Activated T-helper 1 cell treated with Interleukin-2 at 50 U/mL for 16 hours (primary cell): Measurements from ENCODE around the gene SRPK1.
A peak's percentile ranks its signal among the peaks of the same experiment; 100 is the strongest.
"Not testable (repeated sequence)": the region's sequence is repeated elsewhere in the genome, so short reads cannot be mapped to it uniquely, and the experiment has no call there.

ENCODE experiments used
- DNase-seq: peaks from one replicate; pipeline ENCODE4 v3.0.0-alpha.2; 2020; ENCODE audit warnings: low read depth

SRPK1 gene

DNA sequence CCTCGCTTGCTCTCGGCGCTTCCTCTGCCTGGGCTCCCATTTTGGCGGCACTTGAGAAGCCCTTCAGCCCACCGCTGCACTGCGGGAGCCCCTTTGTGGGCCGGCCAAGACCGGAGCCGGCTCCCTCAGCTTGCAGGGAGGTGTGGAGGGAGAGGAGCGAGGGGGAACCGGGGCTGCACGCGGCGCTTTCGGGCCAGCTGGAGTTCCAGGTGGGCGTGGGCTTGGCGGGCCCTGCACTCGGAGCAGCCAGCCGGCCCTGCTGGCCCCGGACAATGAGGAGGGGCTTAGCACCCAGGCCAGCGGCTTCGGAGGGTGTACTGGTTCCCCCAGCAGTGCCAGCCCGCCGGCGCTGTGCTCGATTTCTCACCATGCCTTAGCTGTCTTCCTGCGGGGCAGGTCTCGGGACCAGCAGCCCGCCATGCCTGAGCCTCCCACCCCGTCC is 10.2 kb upstream of the SRPK1 start:
- DNase-seq, result no peak

DNA sequence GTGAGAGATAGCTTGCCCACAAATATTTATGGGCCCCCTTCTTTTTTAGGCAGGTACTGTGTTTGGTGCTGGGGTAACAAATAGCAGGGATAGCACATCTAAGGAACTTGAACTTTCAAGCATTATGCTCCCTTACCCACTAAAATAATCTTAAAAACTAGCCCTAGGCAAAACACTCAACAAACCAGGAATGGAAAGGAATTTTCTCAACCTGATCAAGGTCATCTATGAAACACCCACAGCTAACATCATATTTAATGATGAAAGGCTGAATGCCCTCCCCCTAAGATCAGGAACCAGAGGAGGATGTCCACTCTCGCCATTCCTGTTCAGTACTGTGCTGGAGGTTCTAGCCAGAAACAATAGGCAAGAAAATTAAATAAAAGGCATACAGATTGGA is 8.7 kb upstream of the SRPK1 start:
- DNase-seq, result no peak

DNA sequence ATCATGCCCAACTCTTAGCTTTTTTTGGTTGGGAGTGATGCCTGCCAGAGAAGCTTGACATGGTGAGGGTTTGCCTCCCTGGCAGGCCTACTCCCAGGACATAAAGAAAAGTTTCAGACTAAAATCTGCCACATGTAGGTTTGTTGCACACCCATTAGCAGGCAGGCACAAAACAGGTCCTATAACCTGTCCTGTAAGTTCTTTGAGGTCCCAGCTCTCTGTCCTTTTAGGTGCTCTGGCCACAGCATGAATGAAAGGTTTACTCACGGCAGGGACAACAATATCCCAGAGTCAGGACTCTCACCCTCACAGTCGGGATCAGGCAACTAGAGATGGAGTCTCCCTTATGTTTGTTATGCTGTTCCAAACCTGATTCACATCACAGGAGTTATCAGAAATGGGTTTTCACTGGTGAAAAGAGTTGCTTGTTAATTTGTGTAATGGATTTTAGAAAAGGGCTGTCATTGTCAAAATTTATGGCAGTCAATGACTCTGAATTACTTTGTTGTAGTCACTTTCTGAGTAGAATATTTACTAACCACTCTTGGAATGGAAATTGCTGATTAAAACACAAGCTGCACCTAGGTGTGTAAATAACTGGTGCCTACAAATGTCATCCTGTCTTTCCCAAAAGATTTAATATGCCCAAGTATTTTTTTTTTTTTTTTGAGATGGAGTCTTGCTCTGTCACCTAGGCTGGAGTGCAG is 5.8 kb upstream of the SRPK1 start:
- DNase-seq, result no peak

DNA sequence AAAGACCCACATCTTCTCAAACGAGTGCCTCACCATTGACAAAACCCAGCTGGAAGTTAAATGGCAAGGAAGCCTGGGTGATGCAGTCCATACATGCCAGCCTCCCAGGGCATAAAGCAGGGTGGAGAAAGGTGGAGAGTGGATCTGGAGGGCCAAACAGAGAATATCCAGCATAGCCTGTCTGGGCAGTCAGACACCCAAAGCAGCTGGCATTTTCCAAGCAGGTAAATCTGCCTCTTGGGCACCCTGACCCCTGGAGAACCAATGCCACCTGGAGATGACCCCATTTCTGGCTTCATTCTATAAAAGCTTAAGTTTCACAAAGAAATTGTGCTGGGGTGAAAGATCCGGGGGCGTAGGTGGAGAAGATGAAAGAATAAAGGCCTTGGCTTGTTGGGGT is 5.1 kb upstream of the SRPK1 start:
- no peak for DNase-seq

DNA sequence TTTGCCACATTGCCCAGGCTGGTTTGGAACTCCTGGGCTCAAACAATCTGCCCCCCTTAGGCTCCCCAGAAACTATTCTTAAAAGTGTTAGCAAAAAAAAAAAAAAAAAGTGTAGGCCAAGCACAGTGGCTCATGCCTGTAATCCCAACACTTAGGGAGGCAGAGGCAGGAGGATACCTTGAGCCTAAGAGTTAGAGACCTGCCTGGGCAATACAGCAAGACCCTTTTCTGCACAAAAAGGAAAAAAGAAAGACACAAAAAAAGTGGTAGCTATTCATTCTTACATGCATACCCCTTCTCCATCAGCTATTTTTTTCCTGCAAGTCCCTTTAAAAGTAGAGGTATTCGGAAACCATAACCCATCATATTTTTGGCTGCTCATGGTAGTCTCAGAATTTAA is 3.2 kb upstream of the SRPK1 start:
- DNase-seq, result no peak

DNA sequence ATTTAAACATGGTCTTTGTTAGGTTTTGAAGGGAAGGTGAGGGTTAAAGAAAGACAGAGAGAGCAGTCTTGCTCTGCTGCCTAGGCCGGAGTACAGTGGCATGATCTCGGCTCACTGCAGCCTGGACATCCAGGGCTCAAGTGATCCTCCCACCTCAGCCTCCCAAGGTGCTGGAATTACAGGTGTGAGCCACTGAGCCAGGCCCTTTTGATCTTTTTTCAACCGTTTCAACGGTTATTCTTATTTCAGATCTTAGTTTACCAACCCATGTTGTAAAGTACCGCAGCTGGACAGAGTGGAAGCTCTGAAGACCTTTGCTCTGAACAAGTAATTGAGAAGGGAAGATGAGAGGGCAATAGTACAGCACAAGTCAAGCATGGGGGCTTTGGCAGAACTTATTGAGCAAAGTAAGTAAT is 1.2 kb upstream of the SRPK1 start:
- no peak for DNase-seq

DNA sequence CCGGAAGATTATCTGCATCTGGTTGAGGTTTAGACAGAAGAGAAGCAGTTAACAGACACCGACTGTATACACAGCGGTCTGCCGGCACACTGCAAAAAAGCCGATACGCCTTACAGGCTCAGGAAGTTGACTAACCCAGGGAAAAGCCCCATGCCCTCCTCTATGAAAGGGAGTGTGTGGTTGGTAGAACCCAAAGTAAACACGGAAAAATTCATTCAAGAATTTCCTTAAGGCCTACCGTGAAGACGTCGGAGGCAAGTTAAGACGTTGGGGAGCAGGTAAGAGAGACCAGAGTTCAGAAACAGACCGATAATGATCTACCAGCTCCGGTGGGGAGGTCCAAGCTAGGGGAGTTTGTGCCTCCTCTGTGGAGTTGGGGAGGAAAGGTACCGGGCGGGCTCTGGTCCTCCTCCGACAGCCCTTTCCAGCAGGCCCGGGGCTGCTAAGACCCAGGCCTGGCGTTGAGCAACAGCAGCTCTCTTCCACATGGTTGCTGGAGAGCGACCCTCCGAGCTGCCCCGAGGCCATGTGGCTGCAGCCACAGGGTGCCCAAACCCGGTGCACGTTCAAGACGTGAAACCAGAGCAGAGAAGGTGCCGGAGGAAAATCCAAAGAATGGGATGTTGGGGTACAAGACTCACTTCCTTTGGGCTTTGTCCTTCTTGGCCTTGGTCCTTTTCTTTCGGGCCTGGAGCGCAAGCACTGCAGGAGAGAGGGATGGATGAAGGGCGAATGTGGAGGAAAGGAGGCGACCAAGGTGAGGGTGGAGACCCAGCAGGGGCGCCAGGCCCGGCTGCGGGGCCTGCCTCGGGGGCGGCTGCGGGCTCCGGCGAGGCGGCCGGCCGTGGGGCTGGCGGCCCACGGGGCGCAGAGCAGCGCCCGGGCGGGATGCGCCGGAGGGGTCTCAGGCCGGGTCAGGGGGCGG is 809 bp downstream of the SRPK1 start:
- DNase-seq, result peak; percentile 21

DNA sequence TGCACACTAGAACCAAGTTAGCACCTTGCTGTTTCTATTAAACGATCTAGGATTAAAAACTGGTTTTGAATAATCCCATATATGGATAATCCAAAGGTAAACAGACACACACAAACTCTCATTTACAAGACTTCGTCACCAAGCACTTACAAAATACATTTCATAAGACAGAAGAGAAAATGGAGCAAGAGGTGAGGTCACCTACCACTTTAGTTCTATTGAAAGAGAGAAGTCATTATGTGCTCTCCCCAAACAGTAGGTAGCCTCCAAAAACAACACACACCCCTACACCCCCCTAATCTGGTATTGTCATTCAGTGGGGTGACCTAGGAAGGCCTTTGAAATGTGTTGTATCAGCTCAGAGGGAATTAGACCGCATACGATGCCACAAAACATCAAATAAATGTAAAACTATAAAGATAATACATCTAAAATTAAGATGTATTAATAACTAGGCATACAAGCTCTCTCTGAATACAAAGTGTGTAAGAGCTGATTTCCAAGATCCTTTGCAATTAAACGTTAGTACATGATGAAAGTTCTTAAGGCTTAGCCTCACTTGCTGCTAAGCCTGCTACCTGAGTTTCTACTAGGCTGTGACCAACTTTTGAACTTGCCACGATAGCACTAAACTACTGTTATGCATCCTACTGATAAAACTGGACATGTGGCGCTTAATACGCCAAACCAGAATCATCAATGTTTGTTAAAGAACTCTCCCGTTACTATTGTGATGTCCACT is 1.6 kb downstream of the SRPK1 start:
- no peak for DNase-seq

DNA sequence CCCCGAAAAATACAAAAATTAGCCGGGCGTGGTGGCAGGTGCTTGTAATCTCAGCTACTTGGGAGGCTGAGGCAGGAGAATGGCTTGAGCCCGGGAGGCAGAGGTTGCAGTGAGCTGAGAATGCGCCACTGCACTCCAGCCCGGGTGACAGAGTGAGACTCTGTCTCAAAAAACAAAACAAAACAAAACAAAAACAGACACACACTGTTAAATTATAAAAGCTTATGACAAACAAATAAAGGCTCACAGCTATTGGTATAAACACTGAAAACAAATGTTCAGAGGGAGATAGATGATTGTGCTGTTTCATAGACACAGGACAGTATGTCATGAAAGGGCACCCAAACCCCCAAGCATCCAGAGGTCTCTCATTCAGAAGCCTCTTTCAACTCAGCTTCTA is 4.0 kb downstream of the SRPK1 start:
- DNase-seq, result not testable (repeated sequence)

DNA sequence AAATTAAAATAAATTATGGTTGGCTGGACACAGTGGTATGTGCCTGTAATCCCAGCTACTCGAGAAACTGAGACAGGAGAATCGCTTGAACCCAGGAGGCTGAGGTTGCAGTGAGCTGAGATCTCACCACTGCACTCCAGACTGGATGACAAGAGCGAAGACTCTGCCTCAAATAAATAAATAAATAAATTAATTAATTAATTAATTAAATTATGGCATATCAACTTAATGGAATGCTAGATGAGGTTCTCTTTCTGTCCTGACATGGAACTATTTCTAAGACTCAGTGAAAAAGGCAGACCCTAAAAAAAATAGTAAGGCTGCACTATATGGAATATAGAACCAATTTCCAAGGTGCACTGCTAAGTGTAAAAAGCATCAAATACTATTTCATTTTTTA is 4.8 kb downstream of the SRPK1 start:
- no peak for DNase-seq

DNA sequence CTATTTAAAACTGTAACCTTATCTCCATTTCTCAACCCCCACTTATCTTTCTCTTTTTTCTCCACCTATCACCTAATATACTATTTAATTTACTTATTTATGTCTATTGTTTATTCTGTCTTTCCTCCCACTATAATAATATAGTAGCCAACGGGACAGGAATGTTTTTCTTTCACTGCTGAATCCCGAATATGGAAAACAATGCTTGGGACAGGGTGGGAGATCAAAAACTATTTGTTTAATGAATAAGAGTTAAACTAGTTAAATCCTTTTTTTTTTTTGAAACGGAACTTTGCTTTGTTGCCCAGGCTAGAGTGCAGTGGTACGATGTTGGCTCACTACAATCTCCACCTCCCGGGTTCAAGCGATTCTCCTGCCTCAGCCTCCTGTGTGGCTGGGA is 6.4 kb downstream of the SRPK1 start:
- DNase-seq, result no peak

DNA sequence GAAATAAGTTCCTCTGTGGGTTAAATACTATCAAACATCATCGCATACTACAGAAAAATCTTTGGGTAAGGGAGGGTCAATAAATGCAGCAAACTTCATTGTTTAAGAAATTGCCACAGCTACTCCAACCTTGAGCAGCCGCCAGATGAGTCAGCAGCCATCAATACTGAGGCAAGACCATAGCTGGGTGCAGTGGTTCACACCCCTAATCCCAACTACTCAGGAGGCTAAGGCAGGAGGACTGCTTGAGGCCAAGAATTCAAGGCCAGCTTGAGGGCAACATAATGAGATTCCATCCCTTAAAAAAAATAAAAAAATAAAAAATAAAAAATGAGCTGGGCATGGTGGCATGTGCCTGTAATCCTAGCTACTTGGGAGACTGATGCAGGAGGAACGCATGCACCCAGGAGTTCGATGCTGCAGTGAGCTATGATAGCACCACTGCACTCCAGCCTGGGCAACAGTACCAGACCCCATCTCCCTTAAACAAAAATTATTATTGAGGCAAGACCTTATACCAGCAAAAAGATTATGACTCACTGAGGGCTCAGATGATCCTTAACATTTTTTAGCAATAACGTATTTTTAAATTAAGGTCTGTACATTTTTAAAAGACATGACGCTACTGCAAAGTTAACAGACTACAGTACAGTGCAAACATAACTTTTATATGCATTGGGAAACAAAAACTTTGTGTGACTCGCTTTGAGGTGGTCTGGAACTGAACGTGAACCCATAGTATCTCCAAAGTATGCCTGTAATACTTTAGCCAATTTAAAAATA is 8.8 kb downstream of the SRPK1 start:
- DNase-seq, result no peak

DNA sequence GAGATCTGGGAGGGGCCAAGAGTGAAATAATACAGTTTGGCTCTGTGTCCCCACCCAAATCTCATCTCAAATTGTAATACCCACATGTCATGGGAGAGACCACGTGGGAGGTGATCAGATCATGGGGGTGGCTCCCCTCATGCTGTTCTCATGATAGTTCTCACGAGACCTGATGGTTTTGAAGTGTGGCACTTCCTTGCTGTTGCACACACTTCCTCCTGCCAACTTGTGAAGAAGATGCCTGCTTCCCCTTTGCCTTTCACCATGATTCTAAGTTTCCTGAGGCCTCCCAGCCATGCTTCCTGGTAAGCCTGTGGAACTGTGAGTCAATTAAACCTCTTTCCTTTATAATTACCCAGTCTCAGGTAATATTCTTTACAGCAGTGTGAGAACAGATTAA is 11.3 kb downstream of the SRPK1 start:
- not testable (repeated sequence) for DNase-seq

DNA sequence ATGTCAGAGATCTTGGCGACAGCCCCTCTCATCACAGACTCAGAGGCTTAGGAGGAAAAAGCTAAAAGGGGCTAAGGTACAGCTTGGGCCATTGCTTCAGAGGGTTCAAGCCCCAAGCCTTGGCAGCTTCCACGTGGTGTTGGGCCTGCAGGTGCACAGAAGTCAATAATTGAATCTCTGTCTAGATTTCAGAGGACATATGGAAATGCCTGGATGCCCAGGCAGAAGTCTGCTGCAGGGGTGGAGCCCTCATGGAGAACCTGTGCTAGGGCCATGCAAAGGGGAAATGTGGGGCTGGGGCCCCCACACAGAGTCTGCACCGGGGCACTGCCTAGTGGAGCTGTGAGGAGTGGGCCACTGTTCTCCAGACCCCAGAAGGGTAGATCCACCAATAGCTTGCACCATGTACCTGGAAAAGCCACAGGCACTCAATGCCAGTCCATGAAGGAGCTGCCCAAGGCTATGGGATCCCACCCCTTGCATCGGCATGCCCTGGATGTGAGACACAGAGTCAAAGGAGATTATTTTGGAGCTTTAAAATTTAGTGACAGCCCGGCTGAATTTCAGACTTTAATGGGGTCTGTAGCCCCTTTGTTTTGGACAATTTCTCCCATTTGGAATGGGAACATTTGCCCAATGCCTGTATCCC is 12.0 kb downstream of the SRPK1 start:
- DNase-seq, result not testable (repeated sequence)

DNA sequence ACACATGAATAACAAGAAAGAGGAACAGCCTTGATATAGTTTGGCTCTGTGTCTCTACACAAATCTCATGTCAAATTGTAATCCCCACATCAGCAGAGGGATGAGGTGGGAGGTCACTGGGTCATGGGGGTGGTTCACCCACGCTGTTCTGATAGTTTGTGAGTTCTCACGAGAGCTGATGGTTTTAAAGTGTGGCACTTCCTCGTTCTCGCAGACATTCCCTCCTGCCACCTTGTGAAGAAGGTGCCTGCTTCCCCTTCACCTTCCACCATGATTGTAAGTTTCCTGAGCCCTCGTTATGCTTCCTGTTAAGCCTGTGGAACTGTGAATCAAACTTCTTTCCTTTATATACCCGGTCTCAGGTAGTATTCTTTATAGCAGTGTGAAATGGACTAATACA is 13.1 kb downstream of the SRPK1 start:
- DNase-seq, result no peak

DNA sequence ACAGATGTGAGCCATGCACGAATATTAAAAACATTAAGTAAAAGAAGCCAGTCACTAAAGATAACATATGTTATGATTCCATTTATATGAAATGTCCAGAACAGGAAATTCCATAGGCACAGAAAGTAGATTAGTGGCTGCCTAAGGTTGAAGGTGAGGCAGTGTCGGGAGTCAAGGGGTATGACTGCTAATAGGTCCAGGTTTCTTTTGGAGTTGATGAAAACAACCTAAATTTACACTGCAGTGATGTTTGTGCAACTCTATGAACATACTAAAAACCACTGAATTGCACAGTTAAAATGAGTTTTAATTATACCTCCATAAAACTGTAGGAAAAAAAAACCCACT is 14.4 kb downstream of the SRPK1 start:
- DNase-seq, result no peak

DNA sequence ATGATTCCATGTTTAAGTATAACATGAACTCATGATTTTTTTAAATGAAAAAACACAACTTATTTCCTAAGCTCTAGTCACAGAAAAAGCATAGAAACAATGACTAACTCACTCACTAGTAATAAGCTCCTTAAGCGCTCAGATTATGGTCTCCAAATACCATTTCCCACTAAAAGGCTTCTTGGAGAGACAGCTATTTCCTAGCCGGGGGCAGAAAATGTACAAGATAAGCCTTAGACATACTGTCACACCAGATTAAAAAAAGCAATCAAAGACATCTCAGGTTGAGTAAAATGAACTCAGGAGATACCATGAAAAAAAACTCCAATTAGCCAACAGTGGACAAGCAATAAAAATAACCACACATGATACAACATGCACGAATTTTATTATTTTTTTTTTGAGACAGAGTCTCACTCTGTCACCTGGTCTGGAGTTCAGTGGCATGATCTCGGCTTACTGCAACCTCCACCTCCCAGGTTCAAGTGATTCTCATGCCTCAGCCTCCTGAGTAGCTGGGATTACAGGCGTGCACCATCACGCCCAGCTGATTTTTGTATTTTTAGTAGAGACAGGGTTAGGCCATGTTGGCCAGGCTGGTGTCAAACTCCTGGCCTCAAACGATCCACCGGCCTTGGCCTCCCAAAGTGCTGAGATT is 14.9 kb downstream of the SRPK1 start:
- no peak for DNase-seq

DNA sequence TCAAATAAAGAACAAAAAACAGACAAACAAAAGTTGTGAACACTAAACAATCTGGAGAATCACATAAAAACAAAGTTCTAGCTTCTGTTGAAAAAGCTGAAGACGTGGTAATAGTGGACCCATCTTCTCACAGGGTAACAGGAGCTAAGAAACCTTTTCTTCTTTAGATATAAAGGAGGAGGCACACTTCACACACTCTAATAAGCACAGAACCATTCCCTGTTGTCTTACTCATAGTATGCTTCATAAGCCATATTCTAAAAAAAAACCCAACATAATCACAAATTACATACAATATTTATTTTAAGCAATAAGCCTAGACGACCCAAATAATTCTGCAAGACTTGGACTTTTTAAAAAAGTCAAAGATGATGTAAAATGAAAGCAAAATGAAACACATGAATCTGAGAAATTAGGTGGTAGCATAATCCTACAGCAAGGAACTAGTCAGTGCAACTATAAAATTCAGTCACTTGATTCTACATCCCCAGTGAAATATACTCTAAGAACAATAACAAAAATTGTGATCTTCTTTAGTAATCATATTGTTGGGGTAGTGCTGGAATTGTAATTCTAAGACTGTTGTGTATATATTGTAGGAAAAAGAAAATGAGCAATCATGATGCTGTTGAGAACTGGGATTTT is 15.6 kb downstream of the SRPK1 start:
- no peak for DNase-seq

DNA sequence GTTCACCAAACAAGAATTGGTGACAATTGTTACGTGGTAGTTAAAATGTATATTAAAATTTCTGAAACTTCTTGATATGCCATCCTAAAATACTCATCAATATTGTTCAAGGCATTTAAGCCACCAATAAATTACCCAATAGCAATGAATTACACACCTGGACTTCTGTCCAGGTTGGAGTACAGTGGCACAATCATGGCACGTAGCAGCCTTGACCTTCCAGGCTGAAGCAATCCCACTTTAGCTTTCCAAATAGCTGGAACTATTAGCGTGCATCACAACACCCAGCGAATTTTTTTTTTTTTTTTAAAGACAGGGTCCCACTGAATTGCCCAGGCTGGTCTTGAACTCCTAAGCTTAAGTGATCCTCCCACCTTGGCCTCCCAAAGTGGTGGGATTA is 17.2 kb downstream of the SRPK1 start:
- no peak for DNase-seq

DNA sequence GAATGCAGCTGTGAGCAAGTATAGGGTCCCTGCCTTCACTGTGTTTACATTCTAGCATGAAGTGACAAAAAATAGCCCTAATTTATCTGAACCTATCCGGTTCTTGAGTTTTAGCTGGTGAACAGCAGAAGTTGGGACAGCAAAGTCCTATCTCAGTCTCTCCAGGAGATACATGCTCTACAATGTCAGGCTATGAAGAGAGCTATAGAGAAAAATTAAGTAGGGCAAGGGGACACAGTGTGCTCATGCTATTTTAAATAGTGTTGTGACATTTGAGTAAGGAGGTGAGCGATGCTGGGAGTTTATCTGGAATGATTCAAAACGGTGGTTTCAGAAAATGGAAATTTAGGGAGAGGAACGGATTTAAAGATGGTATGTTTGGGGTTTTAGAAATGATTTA is 20.4 kb downstream of the SRPK1 start:
- no peak for DNase-seq
